ENCODE data around the gene PARD3B.
A peak's percentile ranks its signal among the peaks of the same experiment; 100 is the strongest.

PARD3B gene

DNA sequence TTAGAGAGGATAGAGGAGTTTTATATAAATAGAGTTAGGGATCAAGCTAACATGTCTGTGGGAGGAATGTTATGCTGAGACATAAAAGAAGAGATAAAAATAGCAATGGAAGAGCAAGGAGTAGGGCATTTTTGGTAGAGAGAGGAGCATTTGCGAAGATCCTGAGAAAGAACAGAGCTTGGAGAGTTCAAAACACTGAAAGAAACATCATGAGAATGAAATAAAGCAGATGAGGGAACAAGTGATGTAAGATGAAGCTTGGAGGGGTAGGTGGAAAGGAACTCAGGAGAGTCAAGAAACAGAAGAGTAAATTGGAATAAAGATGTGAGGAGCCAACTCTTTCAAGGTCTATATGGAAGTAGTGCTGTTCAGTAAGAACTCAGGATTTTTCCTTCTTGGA, 308.6 kb downstream of the PARD3B start:
- DNase-seq, result no peak

DNA sequence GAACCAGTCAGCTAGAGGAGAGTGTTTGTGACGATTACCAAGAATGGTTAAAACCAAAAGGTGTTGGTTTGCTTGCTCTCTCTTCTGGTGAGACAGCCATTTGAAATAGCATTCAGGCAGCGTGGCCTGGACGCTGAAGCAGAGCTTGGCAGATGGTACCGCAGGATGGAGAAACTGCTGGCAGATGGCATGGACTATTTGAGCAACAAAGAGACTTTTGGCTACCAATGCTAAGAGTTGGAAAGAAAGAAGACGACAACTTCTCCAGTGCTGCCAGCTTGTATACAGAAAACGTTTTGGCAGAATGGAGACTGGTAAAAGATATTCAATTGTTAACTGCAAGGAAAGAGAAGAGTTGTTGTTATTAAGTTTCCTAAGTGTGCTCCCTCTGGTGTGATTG, 315.0 kb downstream of the PARD3B start:
- no peak for DNase-seq

DNA sequence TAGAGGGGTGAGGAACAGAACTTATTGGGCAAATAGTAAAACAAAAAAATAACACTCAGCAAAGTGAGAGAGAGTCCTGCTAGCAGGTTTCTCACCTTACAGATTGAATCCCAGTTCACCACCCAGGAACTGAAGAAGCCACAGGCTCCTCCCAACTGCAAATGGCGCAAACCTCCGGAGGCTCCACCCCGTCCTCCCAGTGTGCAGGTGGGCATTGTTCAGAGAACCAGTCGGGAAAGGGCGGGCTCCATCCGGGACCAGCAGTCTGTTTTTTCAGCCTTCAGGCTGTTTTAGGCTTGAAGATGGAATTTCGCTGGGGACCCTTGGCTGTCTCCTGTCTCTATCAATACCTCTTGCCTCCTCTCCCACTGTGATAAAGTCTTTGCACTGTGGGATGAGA, 317.5 kb downstream of the PARD3B start:
- no peak for DNase-seq

DNA sequence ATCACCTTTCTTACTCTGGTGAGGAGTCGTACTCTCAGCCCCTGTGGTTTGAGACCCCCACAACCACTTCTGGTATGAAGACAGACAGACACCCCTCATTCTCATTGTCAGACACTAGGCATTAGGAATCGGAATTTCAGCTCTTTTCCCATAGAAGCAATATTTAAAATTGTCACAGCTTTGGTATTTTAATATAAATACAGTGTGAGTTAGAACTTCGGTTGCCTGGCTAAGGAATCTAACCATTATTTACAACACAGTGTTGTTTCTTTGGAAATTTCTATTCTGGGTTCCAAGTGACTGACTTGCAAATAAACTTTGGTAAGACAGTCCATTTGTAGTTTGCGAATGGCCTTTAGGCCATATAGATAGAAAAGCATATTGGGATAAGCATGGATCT, 318.1 kb downstream of the PARD3B start:
- no peak for DNase-seq

DNA sequence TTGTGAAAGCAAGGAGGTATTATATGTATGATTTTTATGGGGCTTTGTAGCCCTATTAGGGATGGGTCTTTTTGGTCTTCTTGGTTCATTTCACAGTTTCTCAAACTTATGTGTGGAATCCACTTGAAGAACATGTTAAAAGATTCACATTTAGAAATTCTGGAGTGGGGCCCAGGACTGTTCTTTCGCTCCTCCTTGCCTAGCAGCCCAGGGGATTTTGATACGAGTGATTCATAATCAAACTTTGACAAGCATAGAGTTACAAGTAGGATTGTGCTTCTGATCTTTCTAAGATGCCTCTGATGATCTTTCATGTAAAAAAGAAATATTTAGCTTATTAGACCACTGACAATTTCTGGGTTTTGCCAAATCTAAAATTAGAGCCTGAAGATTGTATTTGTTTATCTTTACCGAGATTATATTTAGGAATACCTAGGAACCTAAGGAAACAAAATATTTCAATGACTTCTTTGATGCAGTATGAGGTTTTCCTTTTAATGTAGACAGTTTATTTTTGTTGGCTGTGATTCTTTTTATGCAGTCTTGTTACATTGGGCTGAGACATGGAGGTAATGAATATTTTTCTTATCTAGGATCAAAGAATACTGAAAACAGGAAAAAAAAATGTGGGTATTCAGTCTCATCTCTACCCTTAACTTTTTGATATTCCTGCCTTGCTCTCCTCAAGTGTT, 324.0 kb downstream of the PARD3B start:
- no peak for DNase-seq

DNA sequence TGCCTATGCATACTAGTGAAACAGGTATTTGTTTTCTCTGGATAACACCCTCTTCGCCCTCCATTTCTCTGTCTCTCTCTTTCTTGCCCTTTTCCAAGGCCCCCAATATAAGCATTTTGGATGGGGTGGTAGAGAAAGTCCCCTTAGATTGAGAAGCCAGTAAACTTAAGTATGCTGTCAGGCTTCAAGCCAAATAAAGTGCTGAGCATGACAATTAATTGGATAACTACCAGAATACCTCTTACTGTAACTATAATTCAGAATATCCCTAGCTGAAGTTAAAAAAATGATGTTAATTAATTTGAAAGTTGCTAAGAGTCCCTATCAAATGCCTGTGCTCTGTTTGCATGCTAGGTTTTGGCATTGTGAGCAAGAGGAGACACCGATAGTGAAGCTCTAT, 324.8 kb downstream of the PARD3B start:
- DNase-seq, result no peak

DNA sequence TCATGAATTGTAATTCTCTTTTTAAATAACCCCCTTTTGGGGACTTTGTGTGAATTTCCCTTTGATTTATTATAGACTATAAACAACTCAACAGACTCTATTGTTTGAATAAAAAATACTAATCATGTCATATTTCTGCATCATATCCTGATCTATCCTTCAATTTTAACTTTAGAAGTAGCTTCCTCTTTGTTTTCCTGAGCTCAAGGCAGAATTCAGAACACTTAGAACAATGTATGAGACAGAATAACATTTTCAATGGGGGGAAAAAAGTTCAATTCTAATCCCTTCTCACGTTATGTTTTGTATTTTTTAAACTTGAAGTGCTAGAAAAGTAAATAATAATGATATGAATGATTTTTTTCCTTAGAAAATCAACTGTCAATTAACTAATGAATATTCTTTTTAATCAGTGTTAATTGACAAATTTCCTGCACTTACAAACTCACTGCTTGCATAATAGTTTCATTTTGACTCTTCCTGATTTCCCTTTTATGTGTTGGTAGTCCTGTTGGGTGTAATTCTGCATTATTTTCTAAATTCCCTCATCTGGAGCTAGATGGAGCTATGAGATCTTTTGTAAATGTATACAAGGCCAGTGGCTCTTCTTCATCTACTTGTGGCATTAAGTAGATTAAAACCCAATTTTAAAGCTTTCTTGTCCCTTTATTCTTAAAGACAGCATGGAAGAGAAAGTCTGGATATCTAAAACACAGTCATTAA, 326.1 kb downstream of the PARD3B start:
- DNase-seq, result no peak

DNA sequence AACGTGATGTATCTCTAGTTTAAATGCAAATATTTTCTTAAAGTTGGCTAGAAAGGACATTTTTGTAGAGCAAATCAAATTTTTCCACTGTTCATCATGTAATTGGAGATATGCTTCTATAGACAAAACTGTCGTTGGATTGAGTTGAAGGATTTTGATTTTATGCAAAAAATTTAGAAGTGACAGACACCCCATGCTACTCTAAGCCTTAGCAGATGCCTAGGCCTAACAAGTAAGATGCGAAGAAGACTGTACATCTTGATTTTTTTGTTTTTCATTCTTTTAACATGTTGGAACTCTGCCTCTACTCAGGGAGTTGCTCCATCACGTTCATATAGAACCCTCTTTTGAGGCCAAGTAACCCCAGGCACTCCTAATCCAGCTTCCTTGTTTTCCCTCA, 331.0 kb downstream of the PARD3B start:
- no peak for DNase-seq

DNA sequence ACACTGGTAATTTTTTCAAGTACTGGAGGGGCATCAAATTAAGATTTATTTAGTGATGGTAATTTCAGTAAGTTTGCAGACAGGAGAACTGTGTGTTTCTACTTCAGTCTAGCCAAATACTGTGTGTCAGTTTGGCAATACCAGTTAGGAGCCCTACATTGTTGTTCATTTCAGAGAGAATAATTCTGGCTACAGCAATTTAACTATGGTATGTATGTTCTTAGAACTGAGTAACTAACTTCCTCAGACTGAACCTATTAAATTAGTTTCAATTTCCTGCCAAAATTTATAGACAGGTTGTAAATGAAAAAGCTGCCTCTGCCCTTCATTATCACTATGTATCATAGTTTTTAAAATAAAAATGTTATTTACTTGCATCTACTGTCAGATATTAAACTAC, 332.4 kb downstream of the PARD3B start:
- DNase-seq, result no peak

DNA sequence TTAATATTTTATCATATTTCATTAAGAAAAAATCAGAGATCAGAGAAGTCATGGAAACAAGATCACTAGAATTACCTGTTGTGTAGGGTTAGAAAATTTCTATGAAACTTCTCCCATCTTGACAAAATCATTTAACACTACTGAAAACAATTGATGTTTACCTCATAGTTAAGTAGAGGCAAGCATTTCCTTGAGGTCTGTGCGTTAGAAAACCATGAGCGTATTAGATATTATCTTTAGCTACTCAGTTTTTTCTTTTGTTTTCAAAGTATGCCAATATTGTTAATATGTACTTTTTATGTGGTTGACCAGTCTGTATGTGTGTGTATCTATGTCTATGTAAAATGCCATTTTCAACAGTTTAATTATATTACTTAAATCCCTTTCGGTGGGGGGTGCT, 335.7 kb downstream of the PARD3B start:
- DNase-seq, result no peak

DNA sequence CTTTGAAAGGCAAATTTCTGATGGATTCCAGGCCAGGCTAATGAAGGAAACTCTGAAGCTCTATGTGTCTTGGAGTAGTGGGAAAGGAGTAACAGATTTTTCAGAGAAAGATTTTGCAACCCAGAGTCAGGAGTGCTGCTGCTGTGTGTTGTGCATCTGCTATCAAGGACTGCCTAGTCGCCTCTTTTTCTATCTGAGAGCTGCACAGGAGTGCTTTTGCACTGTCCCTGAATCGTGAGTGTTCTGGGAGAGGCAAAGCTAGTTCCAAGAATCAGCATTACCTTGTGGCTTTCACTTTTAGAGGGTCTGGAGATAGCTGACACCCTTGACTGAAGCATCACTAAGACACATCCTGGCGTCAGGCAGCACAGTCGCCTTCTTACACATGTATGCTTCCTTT, 336.4 kb downstream of the PARD3B start:
- DNase-seq, result peak in 1 of 2 experiments; percentile 18

DNA sequence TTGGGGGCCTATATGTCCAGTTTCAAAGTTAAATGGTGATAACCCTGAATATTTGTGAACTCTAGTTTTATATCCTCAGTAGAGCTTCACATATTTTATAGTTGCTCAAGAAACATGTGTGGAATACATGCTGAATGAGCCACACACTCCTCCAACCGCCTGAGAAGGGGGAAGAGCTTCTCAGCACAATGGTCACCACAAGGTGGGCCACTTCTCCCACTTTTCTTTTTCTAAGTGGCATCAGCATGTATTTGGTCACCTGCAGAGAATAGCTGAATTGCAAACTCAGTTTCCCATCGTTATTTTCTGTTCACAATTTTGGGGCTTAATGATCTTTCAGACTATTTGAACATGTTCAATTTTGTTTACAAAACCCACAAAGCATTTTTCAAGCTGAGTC, 340.5 kb downstream of the PARD3B start:
- no peak for DNase-seq

DNA sequence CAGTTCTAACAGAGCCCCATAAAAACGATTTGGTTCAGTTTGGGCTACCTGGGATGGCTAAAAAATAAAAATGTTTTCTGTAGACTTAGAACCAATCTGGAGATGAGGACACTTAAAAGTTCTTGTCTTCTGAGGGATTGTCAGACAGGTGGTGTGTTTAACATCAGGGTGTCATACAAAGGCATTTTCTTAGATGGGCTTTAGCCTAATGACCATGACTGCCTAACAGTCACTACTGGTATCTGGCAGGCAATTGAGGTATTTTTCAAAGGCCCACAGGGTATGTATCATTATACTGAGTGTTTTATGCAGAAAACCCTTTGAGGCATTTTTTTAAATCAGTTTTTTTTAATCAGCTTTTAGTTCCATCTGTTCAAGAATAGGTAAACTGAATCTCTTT, 341.4 kb downstream of the PARD3B start:
- no peak for DNase-seq

DNA sequence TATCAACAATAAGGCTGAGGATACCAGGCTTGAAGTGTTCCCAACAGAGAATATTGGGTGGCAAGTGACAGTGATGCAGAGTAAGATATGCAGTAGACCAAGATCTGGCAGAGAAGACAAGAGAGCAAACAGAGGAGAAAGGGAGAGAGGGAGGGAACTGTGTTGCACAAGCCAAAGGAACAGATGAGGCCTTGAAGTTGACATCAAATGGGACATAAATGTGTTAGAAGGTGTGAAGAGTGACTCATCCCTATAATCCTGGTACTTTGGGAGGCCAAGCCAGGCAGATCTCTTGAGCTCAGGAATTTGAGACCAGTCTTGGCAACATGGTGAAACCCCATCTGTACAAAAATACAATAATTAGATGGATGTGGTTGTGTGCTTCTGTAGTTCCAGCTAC, 342.9 kb downstream of the PARD3B start:
- DNase-seq, result no peak

DNA sequence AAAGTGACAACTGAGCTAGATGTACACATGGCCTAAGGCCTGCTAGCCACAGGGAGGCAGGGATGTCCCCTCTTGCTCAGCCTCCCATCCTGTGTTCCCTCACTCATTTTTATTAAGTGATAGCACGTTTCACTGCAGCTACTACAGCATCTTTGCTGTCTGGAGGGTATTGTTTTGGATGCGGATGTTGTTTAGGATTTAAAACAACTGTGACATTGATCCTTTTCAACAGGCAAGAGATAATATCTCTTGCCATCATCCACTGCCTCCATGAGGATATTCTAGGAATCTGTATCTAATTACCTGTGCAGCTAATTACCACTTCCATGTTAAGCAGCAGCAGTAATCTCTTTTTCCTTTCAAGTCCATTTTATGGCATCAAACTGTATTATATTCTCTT, 345.4 kb downstream of the PARD3B start:
- no peak for DNase-seq

DNA sequence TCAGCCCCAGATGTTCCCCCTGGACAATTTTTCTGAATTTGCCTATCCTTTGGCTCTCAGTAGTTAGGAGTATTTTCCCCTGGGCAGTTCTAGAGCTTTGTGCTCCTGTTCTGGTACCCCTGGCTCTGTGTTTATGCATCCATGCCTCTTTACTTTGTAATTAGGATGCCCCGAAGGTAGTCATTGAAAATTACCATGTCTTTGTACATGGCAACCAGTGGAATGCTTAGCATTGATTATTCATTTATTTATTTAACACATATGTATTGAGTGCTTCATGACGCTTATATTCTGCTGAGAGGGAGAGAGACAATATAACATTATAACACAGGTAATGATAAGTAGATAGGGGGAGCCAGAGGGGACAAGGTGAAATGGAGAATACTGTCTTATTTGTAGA, 346.5 kb downstream of the PARD3B start:
- DNase-seq, result no peak

DNA sequence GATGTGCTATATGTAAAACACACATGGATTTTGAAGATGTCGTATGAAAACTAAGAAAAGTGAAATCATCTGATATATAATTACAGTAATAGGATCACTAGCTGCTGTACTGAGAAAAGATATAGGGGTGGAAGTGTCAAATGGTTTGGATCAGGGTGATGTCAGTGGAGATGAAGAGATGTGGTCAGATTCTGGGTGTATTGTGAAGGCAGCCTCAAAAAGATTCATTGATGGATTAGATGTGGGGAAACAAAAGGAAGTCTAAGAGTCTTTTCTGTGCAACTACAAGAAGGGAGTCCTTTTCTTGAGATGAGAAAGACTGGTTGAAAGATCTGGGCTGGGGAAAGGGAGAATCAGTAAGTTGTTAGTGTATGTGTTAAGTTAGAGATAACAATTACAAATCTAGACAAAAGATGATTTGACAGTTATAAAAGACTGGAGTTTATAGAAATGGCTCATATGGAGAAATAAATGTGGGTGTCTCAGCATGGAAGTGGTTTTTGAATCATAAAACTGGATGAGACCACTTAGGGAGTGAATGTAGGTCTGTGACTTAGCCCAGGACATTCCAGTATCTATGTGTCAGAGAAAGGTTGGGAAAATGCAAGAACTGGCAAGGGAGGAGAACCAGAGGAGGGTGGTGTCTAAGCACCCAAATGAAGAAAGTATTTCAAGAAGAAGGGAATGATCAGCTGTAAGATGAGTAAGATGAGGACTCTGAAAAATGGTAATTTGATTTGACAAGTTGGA, 347.4 kb downstream of the PARD3B start:
- no peak for DNase-seq

DNA sequence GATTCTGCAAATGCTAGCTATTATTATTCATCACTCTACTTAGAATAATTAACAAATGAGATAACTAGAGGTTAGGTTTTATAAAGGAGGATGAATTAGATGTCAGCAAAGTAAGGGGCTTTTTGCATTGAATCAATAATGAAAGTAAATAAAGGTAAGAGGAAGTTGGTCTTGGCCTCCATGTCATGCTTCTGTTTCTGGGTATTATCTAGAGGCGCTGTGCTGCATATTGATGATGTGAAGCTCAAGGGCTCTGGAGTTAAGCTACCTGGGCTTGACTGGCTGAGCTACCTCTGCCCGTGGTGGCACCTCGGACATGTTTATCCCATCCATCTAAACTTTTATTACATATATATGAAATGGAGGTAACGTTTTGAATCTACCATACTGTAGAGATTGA, 350.9 kb downstream of the PARD3B start:
- DNase-seq, result no peak

DNA sequence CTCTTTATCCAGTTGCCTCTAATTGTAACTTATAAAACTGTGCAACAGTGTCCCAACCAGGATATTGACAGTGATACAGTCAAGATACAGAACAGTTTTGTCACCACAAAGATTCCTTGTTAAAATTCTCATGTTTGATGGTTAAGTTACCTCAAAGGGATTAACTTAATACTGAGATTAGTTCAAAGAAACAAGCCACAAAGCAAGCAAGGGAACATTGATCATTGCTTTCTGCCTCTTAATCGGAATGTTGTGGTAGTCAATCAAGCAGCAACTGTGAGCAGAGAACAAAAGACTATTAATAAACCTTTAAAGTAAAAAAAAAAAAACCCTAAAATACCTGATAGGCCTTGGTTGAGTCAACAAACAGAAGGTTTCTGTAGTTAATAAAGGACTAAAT, 352.3 kb downstream of the PARD3B start:
- DNase-seq, result no peak

DNA sequence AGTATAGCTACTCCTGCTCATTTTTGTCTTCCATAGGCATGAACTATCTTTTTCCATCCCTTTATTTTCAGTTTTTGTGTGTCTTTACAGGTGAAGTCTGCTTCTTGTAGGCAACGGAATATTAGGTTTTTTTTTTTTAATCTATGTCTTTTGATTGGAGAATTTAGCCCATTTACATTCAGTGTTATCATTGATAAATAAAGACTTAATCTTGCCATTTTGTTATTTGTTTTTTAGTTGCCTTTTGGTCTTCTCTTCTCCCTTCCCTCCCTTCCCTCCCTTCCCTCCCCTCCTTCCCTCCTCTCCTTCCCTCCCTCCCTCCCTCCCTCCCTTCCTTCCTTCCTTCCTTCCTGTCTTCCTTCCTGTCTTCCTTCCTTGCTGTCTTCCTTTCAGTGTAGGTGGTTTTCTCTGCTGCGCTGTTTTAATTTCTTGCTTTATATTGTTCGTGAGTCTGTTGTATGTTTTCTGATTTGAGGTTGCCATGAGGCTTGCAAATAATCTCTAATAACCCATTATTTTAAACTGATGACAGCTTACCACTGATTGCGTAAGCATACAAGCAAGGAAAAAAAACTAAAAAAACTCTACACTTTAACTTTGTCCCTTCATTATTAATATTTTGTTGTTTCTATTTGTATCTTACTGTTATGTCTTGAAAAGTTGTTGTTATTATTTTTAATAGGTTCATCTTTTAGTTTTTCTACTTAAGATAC, 353.8 kb downstream of the PARD3B start:
- DNase-seq, result no peak

DNA sequence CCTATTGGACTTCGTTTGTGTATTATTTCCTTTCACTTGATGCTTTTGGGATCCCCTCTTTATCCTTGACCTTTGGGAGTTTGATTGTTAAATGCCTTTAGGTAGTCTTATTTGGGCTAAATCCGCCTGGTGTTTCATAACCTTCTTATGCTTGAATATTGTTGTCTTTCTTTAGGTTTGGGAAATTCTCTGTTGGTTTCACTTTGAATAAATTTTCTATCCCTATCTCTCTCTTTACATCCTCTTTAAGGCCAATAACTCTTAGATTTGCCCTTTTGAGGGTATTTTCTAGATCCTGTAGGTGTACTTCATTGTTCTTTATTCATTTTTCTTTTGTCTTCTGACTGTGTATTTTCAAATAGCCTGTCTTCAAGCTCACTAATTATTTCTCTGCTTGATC, 354.7 kb downstream of the PARD3B start:
- no peak for DNase-seq

DNA sequence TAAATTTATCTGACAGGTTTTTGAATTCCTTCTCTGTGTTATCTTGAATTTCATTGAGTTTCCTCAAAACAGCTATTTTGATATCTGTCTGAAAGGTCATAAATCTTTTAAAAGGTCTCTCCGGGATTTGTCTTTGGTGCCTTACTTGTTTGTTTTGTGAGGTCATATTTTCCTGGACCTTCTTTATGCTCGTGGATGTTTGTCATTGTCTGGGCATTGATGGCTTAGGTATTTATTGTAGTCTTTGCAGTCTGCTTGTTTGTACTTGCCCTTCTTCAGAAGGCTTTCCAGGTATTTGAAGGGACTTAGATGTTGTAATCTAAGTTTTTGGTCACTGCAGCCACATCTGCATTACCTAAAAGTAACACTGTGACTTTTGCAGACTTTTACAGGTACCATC, 355.2 kb downstream of the PARD3B start:
- DNase-seq, result no peak

DNA sequence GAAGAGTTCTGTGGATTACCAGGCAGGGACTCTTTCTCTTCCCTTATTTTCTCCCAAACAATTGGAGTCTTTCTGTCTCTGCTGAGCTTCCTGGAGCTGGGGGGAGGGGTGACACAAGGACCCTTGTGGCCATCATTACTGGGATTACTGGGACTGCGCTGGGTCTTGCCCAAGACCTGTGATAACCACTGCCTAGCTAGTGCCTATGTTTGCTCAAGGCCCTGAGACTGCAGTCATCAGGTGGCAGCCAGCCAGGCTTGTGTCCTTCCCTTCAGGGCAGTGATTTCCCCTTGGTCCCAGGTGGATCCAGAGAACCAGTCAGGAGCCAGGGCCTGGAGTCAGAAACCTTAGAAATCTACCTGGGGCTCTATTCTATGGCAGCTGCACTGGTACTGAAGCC, 355.6 kb downstream of the PARD3B start:
- DNase-seq, result no peak

DNA sequence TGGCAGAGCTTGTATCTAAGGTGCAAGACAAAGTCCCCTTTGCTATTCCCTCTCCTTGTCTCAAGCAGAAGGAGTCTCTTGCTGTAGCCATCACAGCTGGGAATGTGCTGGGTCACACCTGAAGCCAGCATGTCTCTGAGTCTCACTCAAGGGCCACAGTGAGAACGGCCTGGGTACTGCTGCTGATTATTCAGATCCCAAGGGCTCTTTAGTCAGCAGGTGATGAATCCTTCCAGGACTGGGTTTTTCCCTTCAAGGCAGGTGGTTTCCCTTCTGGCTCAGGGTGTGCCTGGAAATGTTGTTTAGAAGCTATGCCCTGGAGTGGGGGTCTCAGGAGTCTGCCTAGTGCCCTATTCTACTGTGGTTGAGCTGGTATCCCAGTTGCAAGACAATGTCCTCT, 356.3 kb downstream of the PARD3B start:
- DNase-seq, result no peak
